GM13976 (cell line): Measurements from ENCODE around the gene THBS1.

Experiments used
- DNase-seq: peaks from one replicate; pipeline ENCODE4 v3.0.0; 2012; ENCODE audit warnings: low spot score
- in situ Hi-C: fragments of 300-500 bp; cut with MboI; formaldehyde crosslinking; loops from one replicate; pipeline ENCODE4 v1.12.0; 2022; ENCODE audit warnings: low sequenced_read_pairs, mixed read lengths, inconsistent platforms; ENCODE audit not compliant: unreplicated experiment
- TF ChIP-seq, protein P1 (sequence below): IDR thresholded peaks from 2 replicates; pipeline ENCODE4 v1.5.1; 2012; ENCODE audit warnings: borderline replicate concordance, mild to moderate bottlenecking; ENCODE audit not compliant: insufficient read depth; ENCODE audit errors: extremely low read depth, missing control alignments, control extremely low read depth

The THBS1 gene

DNA sequence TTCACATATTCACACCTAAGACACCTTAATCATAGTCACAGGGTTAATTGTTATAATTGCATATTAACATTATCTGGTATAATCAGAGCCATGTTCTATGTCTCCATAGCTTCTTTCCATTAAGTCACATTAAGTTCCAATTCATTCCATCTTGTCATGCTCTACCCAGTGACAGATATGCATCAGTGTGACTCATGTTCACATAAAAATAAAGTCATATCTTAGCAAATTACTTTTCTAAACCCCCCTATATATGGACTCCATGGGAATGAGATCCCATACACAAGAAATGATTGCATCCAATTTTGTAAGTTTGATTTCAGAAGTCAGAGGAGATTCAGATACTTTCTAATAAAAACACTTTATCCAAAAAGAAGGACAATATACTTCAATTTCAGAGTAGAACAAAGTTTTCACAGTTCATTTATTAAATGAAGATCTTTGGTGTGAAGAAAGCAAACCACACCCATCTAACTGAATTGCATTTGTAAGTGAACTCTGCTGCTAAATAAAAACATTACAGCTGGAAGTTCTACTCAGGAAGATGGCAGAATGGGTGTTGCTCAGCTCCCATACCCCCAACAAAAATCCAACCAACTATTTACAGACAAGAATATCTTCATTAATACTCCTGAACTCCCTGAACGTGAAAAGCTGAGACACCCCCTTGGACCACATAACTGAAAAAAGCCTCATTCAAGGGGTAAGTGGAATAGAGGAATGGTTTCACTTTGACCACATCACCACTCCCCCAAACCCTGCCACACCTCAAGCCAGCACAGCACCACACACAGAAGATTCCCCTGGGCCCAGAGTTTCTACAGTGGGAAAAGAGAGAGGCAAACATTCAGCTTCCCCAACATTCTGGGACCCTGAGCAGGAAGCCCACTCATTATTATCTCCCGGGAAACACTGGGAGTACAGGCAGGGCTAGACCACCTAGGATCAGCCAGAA, 27.6 kb downstream of the THBS1 start:
- DNase-seq, result no peak
- in situ Hi-C loops, result no loop called here
- TF ChIP-seq, protein P1, sequence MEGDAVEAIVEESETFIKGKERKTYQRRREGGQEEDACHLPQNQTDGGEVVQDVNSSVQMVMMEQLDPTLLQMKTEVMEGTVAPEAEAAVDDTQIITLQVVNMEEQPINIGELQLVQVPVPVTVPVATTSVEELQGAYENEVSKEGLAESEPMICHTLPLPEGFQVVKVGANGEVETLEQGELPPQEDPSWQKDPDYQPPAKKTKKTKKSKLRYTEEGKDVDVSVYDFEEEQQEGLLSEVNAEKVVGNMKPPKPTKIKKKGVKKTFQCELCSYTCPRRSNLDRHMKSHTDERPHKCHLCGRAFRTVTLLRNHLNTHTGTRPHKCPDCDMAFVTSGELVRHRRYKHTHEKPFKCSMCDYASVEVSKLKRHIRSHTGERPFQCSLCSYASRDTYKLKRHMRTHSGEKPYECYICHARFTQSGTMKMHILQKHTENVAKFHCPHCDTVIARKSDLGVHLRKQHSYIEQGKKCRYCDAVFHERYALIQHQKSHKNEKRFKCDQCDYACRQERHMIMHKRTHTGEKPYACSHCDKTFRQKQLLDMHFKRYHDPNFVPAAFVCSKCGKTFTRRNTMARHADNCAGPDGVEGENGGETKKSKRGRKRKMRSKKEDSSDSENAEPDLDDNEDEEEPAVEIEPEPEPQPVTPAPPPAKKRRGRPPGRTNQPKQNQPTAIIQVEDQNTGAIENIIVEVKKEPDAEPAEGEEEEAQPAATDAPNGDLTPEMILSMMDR, result no peak

DNA sequence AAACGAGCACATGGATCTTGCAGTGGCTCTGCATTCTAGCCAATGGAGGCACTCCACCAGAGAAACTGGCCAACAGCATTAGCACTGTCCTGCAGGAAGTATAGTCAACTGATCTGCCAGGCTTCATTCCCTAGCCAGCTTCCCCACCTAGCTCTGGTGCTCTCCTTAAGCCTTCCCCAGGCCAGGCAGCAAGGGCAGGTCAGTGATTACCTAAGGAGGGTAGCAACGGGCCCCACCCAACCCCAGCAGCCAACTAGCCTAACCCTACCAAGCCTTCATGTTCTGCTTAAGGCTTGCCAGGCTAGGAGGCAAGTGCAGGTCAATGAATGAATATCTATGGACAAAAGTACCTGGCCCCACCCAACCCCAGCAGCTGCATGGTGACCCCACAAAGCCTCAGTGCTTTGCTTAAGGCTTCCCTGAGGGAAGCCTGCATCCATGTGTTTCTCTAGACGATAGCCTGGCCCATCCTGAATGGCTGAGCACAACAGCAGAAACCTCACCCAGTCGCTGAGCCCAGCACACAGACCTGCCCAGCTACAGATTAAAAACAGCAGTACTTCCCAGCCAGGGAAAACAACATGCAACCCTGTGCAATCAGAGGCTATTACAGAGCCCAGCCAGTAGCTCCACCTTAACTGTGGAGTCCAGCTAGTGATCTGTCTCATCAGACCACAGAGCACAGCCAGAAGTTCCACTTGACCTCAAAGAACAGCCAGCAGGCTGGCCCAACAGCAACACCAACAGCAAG, 28.5 kb downstream of the THBS1 start:
- TF ChIP-seq, protein P1, result no peak
- DNase-seq, result no peak
- in situ Hi-C loops, result no loop called here

DNA sequence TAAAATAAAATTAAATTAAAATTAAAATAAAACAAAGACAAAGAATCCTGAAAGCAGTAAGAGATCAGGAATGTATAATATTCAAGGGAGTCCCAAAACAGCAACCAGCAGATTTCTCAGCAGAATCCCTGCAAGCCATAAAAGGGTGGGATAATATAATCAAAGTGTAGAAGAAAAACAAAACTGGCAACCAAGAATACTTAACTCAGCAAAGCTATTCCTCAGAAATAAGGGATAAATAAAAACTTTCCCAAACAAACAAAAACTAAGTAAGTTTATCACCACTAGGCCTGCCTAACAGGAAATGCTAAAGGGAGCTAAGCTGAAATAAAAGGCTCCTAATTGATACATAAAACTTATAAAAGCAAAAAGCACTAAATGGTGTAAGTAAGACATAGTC, 29.8 kb downstream of the THBS1 start:
- no peak for DNase-seq
- TF ChIP-seq, protein P1, result no peak
- in situ Hi-C loops, result no loop called here

DNA sequence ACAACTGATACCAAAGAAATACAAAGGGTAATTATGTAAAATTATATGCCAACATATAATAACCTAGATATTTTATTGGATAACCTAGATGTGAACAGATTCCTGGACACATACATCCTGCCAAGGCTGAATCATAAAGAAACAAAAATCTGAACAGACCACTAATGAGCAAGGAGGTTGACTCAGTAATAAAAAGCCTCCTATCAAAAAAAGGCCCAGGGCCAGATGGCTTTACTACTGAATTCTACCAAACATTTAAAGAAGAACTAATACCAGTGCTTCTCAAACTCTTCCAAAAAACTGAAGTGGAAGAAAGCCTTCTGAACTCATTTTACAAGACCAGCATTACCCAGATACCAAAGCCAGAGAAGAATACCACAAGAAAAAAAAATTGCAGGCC, 32.4 kb downstream of the THBS1 start:
- TF ChIP-seq, protein P1, result no peak
- in situ Hi-C loops, result no loop called here

DNA sequence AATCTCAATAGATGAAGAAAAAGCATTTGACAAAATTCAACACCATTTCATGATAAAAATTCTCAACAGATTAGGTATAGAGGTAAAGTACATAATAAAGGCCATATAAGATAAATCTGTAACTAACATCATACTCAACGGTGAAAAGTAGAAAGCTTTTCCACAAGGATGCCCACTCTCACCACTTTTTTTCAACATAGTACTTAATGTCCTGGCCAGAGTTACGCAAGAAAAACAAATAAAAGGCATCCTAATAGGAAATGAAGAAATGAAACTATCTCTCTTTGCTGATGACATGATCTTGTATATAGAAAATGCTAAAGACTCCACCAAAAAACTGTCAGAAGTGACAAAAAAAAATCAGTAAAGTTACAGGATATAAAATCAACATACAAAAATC, 33.0 kb downstream of the THBS1 start:
- in situ Hi-C loops, result no loop called here
- no peak for DNase-seq

More for the DNA sequence above, 32.4 kb downstream of the THBS1 start:
- no peak for DNase-seq

DNA sequence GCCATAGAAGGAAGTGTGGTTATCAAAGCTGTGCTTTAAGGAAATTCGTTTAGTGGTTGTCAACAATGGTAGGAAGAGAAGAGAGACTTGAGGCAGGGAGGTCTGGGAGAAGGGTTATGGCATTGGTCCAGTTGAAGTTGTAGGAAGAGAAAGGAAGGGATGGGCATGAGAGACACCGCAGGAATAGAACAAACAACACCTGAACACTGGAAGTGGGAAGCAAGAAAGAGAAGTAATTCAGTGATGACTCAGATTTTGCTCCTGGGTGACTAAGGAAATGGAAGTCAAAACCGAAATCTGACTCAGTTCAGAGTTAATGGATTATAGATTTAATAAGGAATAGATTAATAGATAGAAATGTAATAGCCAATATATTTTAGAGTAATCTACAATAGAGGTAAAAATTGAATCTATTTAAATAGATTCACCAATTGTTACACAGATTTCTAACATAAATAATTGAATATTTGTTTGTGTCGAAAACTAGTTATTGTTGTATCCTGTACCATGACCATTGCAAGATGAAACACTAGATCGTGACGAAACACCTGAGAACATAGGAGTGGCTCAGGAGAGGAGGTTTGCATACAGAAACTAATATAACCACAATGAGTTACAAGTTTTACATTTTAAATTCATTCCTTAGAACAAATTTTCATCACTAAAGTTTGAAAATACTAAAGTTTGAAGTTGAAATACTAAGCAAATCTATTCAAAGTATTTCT, 36.0 kb downstream of the THBS1 start:
- no peak for DNase-seq
- in situ Hi-C loops, result no loop called here
- TF ChIP-seq, protein P1, result no peak

More for the DNA sequence above, 33.0 kb downstream of the THBS1 start:
- TF ChIP-seq, protein P1, result no peak
